Suprapubic skin (tissue), 4 donors: ENCODE measurements around the gene PAPLN.

Experiments
- CTCF ChIP-seq, 2 donors: fragments of 200-600 bp in 1 of 2; fragments of 450-650 bp in 1 of 2; sonication (generic) in 1 of 2; IDR thresholded peaks; one replicate each; pipeline ENCODE4 v1.5.1; 2016 to 2019; ENCODE audit warnings: antibody characterized with exemption in 2 of 2, mild to moderate bottlenecking in 1 of 2, moderate library complexity in 1 of 2
- EP300 ChIP-seq: sonication (generic); formaldehyde crosslinking; IDR thresholded peaks from one replicate; pipeline ENCODE4 v1.6.1; 2017; ENCODE audit warnings: antibody characterized with exemption
- POLR2A ChIP-seq, 2 donors: fragments of 450-650 bp; IDR thresholded peaks; one replicate each; pipeline ENCODE4 v1.6.1; 2017; ENCODE audit warnings: antibody characterized with exemption in 2 of 2, mild to moderate bottlenecking in 2 of 2, moderate library complexity in 2 of 2
- POLR2AphosphoS5 ChIP-seq, 3 donors: sonication (generic); formaldehyde crosslinking; IDR thresholded peaks; one replicate each; pipeline ENCODE4 v1.6.1; 2017; ENCODE audit warnings: antibody characterized with exemption in 3 of 3

DNA sequence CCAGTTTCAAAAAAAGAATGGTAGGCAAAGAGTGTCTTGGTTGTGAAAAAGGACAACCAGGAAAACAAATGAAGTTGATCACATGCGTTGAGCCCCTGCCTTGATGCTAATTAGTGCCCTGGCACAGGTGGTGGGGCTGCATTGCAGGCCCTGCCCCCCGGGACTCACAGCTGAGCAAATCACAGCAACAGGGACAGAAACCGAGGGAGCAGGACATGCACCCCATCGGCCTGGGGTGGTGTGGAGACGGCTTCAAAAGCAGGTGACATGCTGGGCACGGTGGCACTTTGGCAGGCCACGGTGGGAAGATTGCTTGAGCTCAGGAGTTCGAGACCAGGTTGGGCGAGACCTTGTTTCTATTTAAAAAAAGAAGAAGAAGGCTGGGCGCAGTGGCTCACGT, 1.1 kb upstream of the PAPLN start:
- TF ChIP-seq CTCF (IDR thresholded peaks at IDR 0.05): no peak
- TF ChIP-seq POLR2A (IDR thresholded peaks at IDR 0.05): no peak
- TF ChIP-seq POLR2AphosphoS5 (IDR thresholded peaks at IDR 0.05): no peak
- TF ChIP-seq EP300: no peak
